Fibroblast of skin of back (primary cell): ENCODE measurements around the gene ARL15.
A peak's percentile ranks its signal among the peaks of the same experiment; 100 is the strongest.
"Not testable (repeated sequence)": the region's sequence is repeated elsewhere in the genome, so short reads cannot be mapped to it uniquely, and the experiment has no call there.

Source experiments
- DNase-seq: peaks from one replicate; pipeline ENCODE4 v3.0.0-alpha.2; 2013

ARL15 gene

DNA sequence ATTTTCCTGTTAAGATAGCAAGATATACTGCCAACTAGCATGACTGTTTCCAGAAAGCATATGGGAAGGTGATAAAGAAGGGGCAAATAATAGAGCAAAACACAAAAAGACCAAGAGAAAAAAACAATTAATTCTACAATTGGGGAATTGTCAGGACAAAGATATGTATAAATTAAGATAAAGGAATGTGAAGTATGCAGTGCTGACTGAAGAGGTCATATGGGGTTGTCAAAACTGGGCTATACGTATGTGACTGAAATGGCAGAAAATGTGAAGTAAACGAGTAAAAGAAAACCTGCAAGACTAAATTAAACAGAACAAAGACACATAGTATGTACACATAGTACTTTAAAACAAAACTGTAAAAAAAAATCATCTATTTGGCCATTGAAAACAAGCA lies 222.3 kb downstream of the ARL15 start:
- peak; percentile 62 for DNase-seq

DNA sequence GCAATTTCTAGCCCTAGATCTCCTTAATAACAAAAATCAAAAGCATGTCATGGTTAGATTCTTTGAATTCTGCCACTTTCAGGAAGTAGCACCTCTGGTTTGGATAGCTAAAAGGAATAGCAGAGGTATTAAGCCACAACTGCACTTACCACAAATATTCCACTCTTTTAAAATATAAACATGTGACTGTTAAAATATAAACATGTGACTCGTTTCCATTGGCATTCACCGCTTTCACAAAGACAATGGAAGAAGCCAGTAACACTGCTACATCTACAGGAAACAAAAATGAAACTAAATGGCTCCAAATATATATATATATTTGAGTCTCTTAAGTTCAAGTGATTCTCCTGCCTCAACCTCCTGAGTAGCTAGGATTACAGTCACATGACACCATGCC lies 222.9 kb downstream of the ARL15 start:
- peak; percentile 96 for DNase-seq

DNA sequence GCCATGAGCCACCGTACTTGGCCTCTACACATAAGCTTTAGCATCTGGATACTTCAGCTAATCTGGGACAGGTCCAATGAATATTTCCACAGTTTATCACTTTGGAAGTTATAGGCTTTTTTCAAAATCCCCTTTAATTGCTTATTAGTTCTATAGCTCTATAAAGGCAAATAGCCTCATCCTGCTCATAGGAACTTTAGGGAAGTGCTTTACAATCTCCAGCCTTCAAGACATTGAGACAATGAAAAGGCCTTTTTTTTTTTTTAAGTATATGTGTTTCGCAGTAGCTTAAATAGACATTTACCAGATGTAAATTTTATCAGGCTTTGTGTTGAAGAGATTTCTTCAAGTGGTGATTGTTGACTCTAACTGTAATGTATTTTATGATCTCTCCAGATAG lies 224.2 kb downstream of the ARL15 start:
- DNase-seq = no peak

DNA sequence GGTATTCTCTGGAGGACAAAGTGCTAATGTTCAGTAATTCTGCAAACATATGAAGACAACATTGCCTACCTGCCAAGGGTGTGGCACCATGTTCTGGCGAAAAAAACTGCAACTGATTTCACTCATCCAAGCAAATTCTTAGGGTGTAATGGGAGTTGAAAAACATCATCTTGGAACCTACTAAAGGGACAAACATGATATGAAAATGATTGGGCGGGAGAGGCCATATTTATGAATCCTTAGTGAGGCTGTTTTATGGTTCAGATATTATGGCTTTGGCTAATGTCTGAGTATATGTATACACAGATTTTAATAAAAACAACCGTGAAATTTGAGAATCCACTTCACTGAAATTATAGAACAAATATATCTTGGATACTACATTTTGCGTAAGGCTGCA lies 225.7 kb downstream of the ARL15 start:
- DNase-seq = no peak

DNA sequence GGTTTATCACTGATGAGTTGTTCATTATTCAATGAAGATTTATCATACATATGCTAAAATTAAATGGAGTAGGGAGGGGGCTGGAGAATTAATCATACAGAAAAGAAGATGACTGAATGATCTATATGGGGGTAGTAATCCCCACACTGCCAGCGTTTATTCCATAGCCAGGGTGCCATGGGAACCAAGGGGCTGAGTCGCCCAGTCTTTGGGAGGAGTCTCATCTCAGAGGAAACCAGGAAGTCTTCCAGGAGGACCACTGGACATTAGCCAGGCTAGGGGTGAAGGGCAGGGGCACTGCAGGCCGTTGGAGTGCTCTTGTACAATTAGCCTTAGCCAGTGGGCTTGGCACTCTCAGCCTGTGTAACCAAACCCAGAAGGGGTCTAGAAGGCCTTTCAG lies 226.5 kb downstream of the ARL15 start:
- peak; percentile 64 for DNase-seq

DNA sequence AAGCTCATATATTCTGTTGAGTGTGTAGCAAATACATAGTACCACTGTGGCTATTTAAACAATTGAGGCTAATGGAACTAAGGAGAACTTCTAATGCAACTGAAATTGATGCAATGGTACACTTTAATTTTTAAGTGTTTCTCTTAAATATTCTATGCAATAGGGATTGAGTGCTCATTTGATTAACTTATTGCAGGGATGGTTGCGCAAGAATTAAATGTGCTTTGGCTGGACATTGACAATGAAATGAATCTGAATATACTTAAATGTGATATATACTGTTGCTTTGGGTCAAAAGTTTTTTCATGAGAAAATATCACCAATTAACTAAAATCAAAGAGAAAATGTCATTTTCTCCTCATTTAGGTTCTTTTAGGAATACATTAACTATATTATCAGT lies 227.1 kb downstream of the ARL15 start:
- DNase-seq = no peak

DNA sequence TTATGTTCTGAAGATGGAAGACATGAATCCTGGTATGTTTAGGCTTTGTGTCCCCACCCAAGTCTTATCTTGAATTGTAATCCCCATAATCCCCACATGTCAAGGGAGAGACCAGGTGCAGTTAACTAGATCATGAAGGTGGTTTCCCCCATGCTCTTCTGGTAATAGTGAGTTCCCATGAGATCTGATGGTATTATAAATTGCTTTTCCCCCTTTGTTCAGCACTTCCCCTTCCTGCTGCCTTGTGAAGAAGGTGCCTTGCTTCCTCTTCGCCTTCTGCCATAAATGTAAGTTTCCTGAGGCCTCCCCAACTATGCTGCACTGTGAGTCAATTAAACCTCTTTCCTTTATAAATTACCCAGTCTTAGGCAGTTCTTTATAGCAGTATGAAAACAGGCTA lies 229.0 kb downstream of the ARL15 start:
- no peak for DNase-seq

DNA sequence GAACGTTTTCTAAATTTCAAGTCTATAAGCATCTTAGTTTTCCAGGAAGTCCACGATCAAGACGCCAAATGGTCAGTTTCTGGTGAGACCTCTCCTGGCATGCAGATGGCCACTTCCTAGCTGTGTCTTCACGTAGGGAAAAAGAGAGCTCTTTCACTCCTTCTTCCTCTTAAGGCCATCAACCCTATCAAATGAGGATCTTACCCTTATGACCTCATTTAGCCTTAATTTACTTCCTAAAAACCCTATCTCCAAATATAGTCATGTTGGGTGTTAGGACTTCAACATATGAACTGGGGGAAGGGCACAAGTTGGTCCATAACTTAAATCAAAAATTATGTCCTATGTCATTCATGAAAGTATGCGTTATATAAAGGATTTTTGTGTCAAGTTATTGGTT lies 229.5 kb downstream of the ARL15 start:
- no peak for DNase-seq

DNA sequence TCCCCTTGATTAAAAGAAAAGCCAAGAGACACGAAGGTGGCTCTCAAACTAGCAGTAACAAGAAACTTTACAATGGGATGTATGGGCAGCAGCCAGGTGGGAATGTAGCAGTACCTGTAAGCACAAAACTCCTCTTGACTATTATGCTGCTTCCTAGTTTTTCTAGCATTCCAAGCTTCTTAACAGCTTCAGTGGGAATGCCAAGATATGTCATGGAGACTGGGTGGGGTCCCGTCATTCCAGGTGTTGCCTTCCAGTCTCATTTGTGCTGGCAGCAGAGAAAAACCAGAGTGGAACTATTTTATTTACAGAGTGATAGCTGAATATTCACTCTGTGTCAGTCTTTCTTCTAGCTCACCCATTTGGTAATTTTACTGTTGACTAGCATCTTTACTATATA lies 236.6 kb downstream of the ARL15 start:
- no peak for DNase-seq

DNA sequence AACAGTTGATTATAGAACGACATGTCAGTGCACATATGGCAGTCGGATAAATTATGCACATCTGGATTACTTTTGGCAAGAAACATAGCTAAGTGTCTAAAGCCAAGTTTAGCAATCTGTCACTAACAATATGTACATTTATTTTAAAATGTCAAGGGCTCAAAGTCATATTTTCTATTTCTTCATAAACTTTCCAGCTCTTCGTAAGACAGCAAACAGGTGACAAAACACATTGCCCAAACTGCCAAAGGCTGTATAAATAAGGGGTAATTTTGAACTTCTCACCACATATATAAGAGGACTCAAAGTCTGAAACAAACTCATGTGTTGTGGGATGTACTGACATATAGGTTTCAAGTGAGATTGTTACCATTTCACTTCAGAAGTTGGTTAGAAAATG lies 237.2 kb downstream of the ARL15 start:
- no peak for DNase-seq

DNA sequence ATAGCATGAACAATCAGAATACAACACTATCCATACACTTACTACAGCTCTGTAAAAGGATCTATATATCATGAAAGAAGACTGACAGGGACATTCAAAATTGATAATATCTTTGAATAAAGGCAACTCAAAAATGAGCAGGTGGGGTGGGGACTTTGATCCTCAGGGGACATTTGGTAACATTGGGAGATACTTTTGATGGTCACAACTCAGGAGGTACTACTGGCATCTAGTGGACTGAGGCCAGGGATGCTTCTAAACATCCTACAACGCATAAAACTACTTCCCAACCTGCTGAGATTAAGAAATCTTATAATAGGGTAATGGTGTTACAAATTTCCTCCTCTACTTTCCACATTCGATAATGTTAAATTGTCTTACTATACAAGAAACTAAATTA lies 243.9 kb downstream of the ARL15 start:
- no peak for DNase-seq

DNA sequence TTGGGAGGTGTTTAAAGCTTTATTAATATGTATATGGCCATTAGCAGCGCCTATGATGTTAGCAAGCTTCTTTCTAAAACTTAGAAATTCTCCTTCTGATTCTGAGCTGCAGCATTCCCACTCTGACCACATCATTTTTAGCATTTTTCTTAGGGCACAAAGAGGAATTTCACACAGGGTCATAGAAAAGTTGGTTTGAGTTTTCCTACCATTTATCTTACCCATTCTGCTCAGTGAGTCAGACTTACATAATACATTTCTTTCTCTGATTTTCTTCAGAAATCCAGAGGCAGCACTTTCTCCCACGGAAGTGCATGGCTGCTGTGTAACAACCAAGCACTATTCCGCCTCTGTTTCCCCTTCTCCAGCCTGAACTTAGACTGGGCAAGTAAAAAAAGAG lies 246.6 kb downstream of the ARL15 start:
- peak; percentile 96 for DNase-seq

DNA sequence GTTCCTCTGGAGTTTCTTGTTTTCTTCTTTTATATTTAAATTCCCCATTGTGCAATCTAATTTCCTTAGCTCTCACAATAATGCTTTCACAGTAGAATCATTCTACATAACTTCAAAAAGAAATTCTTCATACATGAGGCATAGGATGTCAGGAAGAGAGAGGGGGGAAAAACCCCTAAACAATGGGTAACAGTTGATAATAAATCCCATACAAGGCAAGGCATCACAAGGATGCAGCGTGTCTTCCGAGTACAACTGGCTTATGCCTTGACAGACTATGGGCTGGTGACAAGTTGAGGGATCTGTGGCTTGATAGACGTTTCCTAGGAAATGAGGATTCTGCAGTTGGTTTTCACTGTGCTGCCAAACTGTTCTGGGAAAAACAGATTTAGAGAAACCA lies 247.4 kb downstream of the ARL15 start:
- peak; percentile 97 for DNase-seq

DNA sequence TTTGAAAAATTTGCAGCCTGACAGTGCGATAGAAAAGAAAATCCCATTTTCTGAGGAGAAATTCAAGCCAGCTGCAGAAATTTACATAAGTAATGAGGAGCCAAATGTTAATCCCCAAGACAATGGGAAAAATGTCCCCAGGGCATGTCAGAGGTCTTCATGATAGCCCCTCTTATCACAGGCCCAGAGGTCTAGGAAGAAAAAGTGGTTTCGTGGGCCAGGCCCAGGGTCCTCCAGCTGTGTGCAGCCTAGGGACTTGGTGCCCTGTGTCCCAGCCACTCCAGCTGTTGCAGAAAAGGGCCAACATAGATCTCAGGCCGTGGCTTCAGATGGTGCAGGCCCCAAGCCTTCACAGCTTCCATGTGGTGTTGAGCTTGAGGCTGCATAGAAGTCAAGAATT lies 249.5 kb downstream of the ARL15 start:
- DNase-seq = not testable (repeated sequence)

DNA sequence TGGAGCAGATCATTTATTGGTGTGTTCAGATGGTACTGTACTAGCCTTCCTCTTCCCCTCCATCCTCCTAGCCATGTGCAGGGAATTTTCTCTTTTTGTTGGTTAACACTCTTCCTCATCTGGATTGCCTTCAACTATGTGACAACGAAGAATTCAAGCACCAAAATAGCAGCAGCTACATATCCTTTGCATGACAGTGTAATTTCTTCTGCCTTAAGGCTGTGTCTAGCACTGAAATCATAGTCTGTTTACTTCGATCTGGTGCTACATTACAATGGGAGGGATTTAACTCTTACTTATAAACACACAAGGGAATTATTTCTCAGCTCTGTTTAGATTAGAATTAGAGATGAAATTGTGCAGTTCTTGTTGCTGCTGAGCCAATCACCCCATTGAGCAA lies 260.4 kb downstream of the ARL15 start:
- DNase-seq = peak; percentile 77

DNA sequence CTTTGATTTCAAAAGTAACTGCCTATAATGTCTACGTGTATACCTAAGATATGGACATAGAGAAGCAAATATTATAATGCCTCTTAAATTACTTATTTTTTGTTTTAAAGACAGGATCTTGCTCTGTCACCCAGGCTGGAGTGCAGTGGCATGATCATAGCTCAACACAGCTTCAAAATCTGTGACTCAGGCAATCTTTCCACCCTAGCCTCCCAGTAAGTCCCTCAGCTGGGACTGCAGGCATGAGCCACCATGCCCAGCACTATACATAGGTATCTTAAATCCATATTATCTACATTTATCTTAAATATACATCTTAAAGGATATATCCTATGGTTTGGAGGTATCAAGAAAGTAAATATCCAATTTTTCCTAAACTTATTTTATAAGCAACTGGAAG lies 261.2 kb downstream of the ARL15 start:
- DNase-seq = peak; percentile 45

DNA sequence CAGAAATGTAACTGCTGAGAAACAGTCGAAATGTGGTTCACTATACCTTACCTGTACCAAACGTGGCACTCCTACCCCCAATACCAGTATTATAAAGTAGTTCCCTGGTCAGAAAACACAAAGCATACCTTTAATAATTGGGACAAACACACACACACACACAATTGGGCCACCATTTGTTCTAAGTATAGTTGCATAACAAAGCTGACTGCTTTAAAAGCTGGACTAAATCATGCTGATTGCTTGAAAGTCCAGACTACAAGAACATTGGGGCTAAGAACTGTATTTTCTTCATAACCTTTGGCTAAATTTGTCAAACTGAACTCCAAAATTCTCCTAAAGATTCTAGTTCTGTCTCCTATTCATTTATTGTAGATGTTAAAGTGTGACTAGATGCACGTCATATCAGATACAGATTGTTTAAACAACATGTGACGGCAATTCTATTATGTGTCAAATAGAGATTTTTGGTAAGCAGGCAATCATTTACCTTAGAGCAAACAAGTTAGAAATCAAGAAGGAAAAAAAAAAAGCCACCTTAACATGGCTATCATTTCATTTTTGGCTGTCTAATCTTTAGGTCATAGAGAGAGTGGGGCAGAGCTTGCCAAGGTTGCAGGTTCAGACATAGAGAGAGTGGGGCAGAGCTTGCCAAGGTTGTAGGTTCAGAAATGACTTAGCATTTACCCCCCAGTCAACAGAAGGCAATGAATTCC lies 265.1 kb downstream of the ARL15 start:
- DNase-seq = no peak

DNA sequence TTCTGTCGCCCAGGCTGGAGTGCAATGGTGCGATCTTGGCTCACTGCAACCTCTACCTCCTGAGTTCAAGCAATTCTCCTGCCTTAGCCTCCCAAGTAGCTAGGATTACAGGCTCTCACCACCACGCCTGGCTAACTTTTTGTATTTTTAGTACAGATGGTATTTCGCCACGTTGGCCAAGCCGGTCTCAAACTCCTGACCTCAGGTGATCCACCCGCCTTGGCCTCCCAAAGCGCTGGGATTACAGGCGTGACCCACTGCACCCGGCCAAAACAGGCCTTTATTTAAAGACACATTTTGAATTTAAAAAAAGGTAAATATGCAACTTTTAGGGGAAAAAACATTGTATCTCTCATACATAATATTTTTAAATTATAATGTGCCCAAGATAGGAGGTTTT lies 266.1 kb downstream of the ARL15 start:
- DNase-seq = not testable (repeated sequence)

DNA sequence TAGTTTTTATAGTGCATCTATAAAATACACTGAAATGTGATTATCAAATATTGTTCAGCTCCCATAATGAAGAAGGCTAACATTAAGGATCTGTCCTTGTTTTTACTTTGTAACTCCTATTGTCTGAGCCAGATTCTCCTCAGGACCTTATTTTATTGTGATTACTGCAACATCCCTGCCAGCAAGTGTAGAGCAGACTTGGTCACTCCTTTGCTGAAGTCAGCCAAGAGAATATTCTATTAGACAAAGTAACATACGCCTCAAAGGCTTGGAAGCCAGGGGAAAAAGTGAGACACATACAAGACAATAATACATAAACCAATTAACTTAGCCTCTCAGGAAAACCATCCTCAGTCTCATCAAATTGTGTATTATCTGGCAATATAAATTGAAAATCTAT lies 269.6 kb downstream of the ARL15 start:
- DNase-seq = no peak

DNA sequence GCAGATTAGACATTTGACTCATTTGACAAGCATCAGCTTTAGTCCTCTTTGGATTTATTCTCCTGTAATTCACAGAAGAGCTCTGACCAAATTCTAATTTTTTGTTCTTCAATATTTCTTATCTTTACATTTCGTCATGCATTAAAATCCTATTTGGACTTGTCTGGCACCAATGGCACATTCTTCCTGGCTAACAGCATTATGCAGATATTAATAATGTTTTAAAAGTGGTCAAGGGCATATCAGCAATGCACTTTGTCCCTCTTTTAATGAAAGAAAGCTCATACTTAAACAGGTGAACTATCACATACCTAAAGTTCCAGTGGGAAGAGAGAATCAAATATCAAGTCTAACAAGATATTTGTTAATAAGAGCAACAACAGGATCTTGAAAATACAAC lies 270.4 kb downstream of the ARL15 start:
- DNase-seq = no peak

DNA sequence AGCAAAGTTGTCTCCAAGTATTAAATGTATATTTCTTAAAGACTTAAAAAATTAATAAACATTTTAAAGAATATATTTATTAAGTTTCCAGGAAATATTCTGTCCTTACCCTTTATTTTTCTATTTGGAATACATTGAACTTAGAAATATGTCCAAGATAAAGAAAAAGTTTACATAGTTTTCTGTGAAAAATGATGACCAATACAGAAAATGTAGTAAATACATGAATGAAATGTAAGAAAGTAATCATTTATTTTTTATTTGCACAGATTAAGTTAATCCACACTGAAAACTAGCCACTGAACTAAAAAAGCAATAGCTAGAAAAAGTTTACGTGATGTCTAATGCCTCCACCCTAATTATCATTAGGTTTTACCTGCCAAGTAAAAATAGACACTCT lies 273.2 kb downstream of the ARL15 start:
- no peak for DNase-seq

DNA sequence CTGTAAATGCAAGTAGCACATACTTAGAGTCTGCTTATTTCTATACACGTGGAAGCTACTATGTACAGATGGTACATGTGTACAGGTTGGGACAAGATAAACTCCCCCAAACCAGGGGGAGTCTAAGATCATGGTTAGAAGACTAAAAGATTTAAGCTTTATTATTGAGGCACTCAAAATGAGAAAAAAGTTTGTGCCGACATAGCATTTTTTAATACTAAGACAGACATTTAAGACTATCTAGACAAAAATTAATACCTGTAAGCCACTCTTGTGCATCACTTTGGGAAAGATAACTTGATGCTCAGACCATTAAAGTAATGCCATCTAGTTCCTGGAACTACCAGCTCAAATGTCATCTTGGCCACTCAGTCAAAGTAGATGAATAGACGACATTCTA lies 279.4 kb downstream of the ARL15 start:
- DNase-seq = no peak

DNA sequence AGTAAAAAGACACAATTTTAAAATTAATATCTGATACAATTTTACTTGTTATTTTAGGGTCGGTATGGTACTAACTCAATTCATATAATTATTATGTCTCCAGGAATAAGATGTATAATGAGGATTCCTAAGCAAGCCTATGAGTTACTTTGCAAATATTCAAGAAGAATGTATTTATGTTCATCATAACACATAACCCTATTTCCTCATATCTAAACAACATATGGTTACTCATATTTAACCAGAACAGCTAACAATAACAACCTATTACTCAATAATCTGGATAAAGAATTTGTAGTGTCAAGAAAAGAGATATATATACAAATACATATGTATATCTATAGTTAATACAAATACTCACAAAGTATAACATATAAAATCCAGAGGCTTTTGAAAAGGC lies 285.9 kb downstream of the ARL15 start:
- peak; percentile 81 for DNase-seq

DNA sequence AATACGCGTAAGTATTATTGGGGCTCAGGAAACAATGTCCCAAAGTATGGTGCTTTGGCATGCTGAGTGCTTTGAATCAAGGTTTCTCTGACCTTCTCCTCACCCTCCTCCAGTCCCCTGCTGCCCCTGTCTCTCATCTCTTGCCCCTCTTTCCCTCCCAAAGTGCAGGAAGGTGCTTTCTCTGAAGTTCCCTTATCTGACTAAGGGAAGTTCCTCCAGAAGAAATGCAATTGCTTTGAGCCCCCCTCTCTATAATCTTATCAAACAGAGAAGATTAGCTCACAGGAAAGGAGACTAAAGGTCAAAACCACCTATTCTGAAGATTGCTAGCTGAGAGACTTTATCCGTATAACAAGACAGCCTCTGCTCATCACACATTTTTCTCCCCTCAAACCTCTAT lies 288.1 kb downstream of the ARL15 start:
- DNase-seq = no peak

DNA sequence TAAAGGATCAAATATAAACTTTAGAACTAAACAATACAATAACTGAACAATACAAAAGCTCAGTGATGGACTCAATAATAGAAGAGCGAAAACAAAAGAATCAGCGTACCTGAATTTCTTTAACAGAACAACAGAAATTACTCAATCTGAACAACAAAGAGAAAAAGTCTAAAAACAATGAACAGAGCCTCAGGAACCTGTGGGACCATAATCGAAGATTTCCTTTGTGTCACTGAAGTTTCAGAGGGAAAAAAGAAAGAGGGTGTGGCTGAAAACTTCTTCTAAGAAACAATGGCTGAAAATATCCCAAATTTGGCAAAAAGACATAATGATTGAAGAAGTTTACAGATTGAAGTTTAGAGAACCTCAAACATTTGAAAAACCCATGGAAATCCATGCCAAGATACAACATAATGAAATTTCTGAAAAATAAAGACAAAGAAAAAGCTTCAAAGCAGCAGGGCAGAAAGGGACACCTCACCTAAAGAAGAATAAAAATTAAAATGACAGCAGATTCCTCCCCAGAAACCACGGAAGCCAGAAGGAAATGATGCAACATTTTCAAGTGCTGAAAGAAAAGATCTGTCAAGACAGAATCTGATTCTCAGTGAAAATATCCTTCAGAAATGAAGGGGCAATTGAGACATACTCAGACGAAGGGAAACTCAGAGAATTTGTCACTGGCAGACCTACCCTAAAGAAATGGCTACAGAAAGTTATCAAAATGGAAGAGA lies 288.8 kb downstream of the ARL15 start:
- peak; percentile 59 for DNase-seq
